Lower leg skin (tissue), 4 donors: Measurements from ENCODE around the gene KNL1. TPM values are rescaled to one million over a fixed set of nuclear protein-coding genes. Genes with fewer than 3 reads are reported as not detected.

Experiments used
- DNase-seq, 2 donors: peaks; one replicate each; pipeline ENCODE4 v3.0.0-alpha.2; 2019; ENCODE audit warnings: low spot score in 2 of 2
- H3K4me3 ChIP-seq: fragments of 200-600 bp; sonication (generic); 2 replicates; pipeline ENCODE4 v1.5.1; 2017; ENCODE audit warnings: mild to moderate bottlenecking, low read depth; ENCODE audit not compliant: poor library complexity, severe bottlenecking
- POLR2A ChIP-seq, 2 donors: fragments of 450-650 bp; IDR thresholded peaks; one replicate each; pipeline ENCODE4 v1.6.1; 2016 to 2017; ENCODE audit warnings: antibody characterized with exemption in 2 of 2, mild to moderate bottlenecking in 1 of 2, moderate library complexity in 1 of 2
- WGBS, 2 donors: methylation state at CpG; one replicate each; pipeline ENCODE4 v1.1.5; 2018; 5-methylcytosine and 5-hydroxymethylcytosine counted together
- intact Hi-C: fragments of 100-400 bp; cut with DNase I; formaldehyde crosslinking; loops from one replicate; pipeline ENCODE4 v1.15.0; 2023; ENCODE audit warnings: low total_unique reads
- total RNA-seq, 4 donors: library from RNA; depleted of rRNA; stranded (reverse); fragments of >200 nt; gene quantifications; one replicate each; pipeline ENCODE4 v1.1.0, GENCODE V29; 2016
- TF ChIP-seq, protein P1 (sequence below), 3 donors: fragments of 450-650 bp; IDR thresholded peaks; one replicate each; pipeline ENCODE4 v1.5.1; 2016; ENCODE audit warnings: antibody characterized with exemption in 3 of 3, mild to moderate bottlenecking in 3 of 3, moderate library complexity in 2 of 3

Gene KNL1
- total RNA-seq, 4 donors from 2014 or later = 0.69 to 2.7 (median 1.3) TPM

DNA sequence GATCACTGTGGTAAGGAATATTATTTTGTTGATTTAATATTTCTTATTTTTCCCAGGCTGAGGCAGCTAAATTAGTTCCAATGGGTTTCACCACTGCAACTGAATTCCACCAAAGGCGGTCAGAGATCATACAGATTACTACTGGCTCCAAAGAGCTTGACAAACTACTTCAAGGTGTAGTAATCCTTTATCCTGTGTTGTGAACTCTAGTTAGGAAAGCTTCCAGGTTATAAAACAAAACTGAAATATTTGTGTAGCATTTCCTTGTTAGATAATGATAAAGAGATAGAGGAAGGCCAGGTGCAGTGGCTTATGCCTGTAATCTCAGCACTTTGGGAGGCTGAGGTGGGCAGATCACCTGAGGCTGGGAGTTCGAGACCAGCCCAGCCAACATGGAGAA, 112.1 kb downstream of the KNL1 start:
- no peak for TF ChIP-seq POLR2A (IDR thresholded peaks at IDR 0.05)
- TF ChIP-seq, protein P1, sequence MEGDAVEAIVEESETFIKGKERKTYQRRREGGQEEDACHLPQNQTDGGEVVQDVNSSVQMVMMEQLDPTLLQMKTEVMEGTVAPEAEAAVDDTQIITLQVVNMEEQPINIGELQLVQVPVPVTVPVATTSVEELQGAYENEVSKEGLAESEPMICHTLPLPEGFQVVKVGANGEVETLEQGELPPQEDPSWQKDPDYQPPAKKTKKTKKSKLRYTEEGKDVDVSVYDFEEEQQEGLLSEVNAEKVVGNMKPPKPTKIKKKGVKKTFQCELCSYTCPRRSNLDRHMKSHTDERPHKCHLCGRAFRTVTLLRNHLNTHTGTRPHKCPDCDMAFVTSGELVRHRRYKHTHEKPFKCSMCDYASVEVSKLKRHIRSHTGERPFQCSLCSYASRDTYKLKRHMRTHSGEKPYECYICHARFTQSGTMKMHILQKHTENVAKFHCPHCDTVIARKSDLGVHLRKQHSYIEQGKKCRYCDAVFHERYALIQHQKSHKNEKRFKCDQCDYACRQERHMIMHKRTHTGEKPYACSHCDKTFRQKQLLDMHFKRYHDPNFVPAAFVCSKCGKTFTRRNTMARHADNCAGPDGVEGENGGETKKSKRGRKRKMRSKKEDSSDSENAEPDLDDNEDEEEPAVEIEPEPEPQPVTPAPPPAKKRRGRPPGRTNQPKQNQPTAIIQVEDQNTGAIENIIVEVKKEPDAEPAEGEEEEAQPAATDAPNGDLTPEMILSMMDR (IDR thresholded peaks at IDR 0.05) = no peak
- 76 to 87% methylated on average over 2 of the region's 2 CpGs for WGBS, 2 donors
- H3K4me3 ChIP-seq = no peak overlapping the region
- DNase-seq = no peak
- intact Hi-C loops = no loop called here

Other genes starting within 250 kb of the KNL1 start
- gene PHGR1, start 243.2 kb upstream of the KNL1 start, total RNA-seq = 1 to 10 TPM in 1 of 4 donors, not detected in 3; 3.1 TPM
- gene DISP2, start 236.0 kb upstream of the KNL1 start, total RNA-seq = under 1 TPM in 3 of 4 donors, not detected in 1; 0.05 to 0.08 (median 0.06) TPM
- gene KNSTRN, start 211.5 kb upstream of the KNL1 start, total RNA-seq = 10 to 100 TPM in 3 of 4 donors, 1 to 10 TPM in 1; 7.6 to 24.8 (median 13.1) TPM
- gene IVD, start 188.5 kb upstream of the KNL1 start, total RNA-seq = 10 to 100 TPM in 3 of 4 donors, 1 to 10 TPM in 1; 5.9 to 21.1 (median 12.6) TPM
- 10 to 100 TPM; 12.8 to 18.5 (median 16.2) TPM for gene BAHD1, start 153.3 kb upstream of the KNL1 start, total RNA-seq
- gene CHST14, start 123.3 kb upstream of the KNL1 start, total RNA-seq = 1 to 10 TPM; 5.6 to 10.0 (median 8.8) TPM
- gene CCDC32, start 29.2 kb upstream of the KNL1 start, total RNA-seq = 10 to 100 TPM in 3 of 4 donors, 1 to 10 TPM in 1; 9.4 to 30.6 (median 20.6) TPM
- 10 to 100 TPM in 3 of 4 donors, 1 to 10 TPM in 1; 7.3 to 14.3 (median 12.2) TPM for gene RPUSD2, start 24.9 kb upstream of the KNL1 start, total RNA-seq
- gene RAD51, start 100.9 kb downstream of the KNL1 start, total RNA-seq = 1 to 10 TPM in 1 of 4 donors, under 1 TPM in 3; 0.46 to 1.4 (median 0.68) TPM
- 10 to 100 TPM; 19.1 to 40.2 (median 32.3) TPM for gene RMDN3, start 161.0 kb downstream of the KNL1 start, total RNA-seq
- gene GCHFR, start 169.8 kb downstream of the KNL1 start, total RNA-seq = 10 to 100 TPM; 59.8 to 97.7 (median 88.6) TPM
- gene C15orf62, start 175.7 kb downstream of the KNL1 start, total RNA-seq = 10 to 100 TPM; 31.2 to 58.4 (median 40.2) TPM
- 10 to 100 TPM; 30.9 to 65.7 (median 35.4) TPM for gene ZFYVE19, start 212.8 kb downstream of the KNL1 start, total RNA-seq
- gene DNAJC17, start 213.2 kb downstream of the KNL1 start, total RNA-seq = 10 to 100 TPM; 16.5 to 53.1 (median 29.3) TPM
- 1 to 10 TPM in 2 of 4 donors, under 1 TPM in 1, not detected in 1; 0.65 to 4.8 (median 2.4) TPM for gene PPP1R14D, start 234.5 kb downstream of the KNL1 start, total RNA-seq
- 100 to 1,000 TPM; 428 to 515 (median 502) TPM for gene SPINT1, start 249.8 kb downstream of the KNL1 start, total RNA-seq